Activated naive CD4-positive, alpha-beta T cell (primary cell): ENCODE results near the gene TNFRSF4.

Experiments
- DNase-seq, 4 experiments: peaks; one replicate each; lab custom pipeline; 2025; lab: John Stamatoyannopoulos, UW

TNFRSF4 gene

GRCh38 chr1:1245178-1245816 lies 31.3 kb upstream of the TNFRSF4 start:
- no peak for DNase-seq

GRCh38 chr1:1244192-1244811 lies 30.3 kb upstream of the TNFRSF4 start:
- DNase-seq = no peak

- DNase-seq = no peak
These were observed 29.8 kb upstream of the TNFRSF4 start for GRCh38 chr1:1243807-1244191.

- DNase-seq = no peak
These were observed 29.3 kb upstream of the TNFRSF4 start for GRCh38 chr1:1243266-1243660.

DNA sequence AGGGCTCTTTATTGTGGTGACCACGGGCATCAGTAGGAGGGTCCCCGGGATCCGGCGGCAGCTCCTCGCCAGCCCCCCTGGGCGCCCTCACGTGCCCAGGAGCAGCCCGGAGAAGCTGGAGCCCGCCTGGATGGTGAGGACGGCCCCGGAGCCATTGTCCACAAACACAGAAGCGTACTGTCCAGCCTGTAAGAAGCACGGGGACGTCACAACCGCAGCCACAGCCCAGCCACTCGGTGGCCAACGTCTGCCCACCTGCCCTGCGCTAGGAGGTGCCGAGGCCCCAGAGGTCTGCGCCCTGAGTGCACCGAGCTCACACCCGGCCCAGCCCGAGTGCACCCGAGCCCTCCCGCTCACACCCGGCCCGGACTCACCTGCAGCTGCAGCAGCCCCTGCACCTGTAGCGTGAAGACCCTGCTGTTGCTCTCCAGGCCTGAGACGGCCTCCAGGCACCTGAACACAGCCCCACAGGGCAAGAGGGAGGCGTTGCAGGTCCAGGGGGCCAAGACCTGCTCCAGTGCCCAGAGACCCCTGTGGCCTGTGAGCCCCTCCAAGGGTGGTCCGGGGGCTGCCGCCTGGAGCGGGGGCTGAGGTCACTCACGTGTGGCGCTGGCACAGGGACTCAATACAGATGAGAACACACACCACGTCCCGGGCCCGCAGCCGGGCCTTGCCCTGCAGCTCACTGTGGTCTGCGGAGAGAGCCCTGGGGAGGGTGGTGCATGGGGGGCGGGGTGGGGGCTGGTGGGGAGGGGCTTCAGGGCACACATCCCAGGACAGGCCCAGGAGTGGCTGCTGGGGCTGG lies 28.7 kb upstream of the TNFRSF4 start:
- DNase-seq = no peak

DNA sequence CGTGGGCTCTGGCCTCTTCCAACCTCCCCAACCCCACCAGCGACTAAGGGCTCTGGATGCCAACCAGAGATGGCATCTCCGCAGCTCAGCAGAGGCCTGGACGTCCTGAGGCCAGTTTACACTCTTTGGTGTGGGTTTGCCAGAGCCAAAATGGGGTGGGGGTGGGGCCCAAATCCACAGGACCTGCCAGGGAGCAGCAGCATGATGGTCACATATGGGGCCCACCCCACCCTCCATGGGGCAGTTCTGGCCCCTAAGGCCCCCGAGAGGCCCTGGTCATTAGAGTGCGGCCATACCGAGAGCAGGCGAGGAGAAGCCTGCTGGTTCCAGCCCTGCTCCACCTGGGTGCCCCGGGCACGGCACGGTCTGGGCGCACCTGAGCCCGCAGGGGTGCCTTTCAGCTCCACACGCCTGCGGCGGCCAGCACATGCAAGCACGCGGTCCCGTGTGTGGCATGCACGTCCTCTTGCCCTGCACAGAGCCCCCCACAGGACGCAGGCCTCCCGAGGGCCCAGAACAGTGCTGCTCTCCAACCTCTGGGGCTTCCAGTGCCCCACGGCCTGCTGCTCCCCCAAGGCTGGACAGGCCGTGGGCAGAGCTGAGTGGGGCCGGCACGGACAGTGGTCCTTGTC lies 27.8 kb upstream of the TNFRSF4 start:
- no peak for DNase-seq

- no peak for DNase-seq
These were observed 27.1 kb upstream of the TNFRSF4 start for GRCh38 chr1:1240822-1241587.

- no peak for DNase-seq
These were observed 26.4 kb upstream of the TNFRSF4 start for GRCh38 chr1:1240348-1240732.

- DNase-seq = no peak
These were observed 25.8 kb upstream of the TNFRSF4 start for GRCh38 chr1:1239614-1240347.

- DNase-seq = no peak
These were observed 25.3 kb upstream of the TNFRSF4 start for GRCh38 chr1:1239227-1239613.

- no peak for DNase-seq
These were observed 24.8 kb upstream of the TNFRSF4 start for GRCh38 chr1:1238702-1239178.

DNA sequence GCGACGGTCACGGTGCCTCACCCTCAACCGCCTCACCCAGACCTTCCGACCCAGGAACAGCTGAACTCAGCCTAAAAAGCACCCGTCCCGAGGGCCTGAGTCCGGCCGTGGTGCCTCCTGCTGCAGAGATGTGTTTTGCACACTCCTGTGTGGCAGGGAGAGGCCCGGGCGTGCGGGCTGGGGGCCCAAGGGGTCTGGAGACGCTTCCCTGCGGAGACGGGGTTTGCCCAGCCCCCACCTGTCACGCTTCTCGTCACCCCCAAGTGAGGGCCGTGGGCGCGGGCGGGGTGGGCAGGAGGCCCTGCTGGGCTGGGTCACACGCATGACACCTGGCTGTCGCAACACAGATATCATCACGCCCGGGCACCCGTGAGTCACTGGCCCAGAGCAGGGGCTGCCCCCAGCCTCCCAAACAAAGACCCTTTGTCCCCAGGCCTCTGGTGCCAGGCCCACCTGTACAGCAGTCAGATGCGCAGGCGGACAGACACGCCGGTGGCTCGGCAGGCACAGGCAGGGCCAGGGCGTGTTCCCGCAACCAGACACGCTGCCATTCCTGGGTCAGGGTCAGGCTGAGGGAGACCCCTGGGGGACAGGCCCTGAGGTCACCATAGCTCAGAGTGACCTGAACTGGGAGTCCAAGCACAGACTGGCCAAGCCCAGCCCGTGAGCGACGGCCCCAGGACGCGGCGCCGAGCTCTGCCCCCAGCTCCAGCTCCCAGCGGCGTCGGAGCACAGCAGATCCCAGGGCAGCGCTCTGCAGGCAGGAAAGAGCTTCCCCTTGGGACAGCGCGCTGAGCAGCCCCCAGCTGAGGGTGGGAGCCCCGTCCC lies 24.1 kb upstream of the TNFRSF4 start:
- DNase-seq = no peak

GRCh38 chr1:1236945-1237873 lies 23.3 kb upstream of the TNFRSF4 start:
- no peak for DNase-seq

DNA sequence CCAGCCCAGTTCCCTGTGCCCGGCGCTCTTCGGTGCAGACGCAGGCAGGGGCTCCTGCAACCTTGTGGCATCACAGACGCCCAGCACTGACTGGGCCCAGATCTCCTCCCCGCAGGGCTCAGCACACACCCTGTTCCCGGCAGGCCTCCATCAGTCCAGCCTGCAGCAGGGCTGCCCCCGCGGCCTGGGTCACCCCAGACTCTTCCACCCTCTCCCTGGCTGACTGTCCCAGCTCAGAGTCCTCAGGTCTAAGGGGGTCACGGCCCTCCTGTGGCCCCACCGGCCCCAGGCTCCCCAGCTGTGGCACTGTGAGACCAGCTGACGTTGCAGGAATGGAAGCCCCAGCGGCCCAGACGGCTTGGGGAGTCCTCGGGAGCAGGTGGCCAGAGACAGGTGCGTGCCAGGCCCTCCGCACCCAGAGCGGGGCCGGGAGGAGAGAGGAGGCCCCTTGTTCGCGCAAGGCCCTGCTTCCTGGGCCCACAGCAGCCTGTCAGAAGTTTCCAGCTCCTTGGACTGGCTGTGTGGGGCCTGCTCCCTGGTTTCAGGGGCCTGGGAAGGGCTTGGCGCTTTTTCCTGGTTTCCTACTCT lies 22.3 kb upstream of the TNFRSF4 start:
- DNase-seq = no peak

DNA sequence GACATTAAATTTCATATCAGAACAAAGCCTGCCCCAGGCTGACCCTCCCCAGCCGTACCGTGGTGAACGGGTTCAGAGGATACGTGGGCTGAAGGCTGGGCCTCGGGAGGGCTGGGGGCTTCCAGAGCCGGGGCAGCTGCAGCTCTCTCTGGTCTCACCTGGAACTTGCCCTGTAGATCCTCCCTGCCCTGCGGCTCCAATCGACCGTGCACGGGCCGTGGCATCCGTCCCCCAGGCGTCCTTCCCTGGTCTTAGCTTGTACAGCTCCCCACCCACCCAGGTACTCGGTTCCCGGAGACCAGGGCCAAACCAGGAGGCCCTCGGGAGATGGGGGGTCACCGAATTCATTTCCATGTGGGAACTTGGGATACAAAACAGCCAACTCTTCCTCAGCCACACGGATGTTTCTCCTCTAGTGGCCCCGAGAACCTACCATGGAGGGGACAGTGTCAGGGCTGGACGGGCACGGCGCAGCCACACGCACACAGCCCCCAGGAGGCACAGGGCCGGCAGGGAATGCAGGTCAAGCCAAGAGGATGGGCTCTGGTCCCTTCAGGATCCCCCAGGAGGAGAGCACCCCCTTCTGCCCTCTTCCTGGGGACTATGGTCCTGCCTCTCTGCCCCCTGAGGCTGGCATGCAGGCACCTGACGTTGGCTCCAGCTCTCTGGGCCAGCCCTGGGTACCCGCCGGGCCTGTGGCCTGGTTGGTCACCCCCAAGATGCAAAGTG lies 21.2 kb upstream of the TNFRSF4 start:
- no peak for DNase-seq

DNA sequence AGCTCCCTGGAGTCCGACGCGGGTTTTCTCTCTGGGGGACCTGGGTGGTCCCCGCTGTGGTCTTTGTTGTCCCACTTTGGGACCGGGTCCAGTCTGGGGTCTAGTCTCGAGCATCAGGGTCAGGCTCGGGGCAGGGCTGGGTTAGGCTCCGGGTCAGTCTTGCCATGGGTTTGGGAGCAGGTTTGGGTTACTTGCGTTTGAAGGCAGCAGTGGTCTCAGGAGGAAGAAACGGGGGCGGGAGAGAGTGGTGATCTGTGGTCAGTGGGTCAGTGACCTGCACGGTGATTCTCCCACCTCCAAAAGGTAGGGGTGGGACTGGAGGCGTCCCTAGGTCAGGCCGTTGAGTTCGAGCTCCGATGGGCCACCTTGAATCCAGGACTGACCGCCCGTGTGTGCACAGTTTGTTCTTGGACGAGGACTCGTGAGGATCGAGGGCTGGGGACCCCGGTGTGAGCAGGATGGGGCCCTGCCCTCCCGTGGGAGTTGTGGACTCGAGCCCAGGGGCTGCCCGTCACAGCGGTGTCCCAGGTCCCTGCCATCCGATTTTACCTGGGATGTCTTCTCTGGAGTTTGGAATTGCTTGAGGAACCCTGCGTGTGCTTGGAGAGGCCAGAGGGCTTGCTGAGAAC lies 20.3 kb upstream of the TNFRSF4 start:
- no peak for DNase-seq

GRCh38 chr1:1233567-1233892 lies 19.6 kb upstream of the TNFRSF4 start:
- DNase-seq = no peak
